GM12875 (cell line): ENCODE results near the gene KCNJ10.
A peak's percentile ranks its signal among the peaks of the same experiment; 100 is the strongest.
"Not testable (repeated sequence)": the region's sequence is repeated elsewhere in the genome, so short reads cannot be mapped to it uniquely, and the experiment has no call there.

Experiments
- H3K4me3 ChIP-seq: one replicate; pipeline ENCODE4 v1.5.1; 2011; ENCODE audit warnings: low read depth, low read length, control low read depth
- CTCF ChIP-seq: IDR thresholded peaks from 2 replicates; pipeline ENCODE4 v1.5.1; 2011; ENCODE audit warnings: low read depth, mild to moderate bottlenecking, control low read depth, inconsistent platforms, low read length, moderate library complexity, borderline replicate concordance; ENCODE audit not compliant: insufficient read depth

The KCNJ10 gene

DNA sequence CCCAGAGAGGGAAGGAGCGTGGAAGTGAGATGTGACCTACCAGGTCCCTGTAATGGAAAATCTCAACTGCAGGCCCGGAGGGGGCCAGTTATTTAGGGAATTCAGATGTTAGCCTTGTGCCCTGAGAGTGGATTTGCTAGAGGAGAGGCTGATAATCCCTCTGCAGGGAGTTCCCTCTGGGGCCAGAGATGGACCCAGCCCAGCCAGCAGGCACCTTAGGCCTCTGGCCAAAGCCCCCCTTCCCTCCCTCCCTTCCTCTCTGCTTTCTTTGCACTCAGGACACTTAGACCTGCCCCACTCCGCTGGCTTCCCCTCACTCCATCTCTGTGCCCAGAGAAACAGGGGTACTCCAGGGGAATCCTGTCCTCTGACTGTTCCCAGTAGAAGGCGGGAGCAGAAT is 44.1 kb upstream of the KCNJ10 start:
- H3K4me3 ChIP-seq = no peak overlapping the region
- TF ChIP-seq CTCF = no peak

GRCh38 chr1:160113407-160113806 is 43.4 kb upstream of the KCNJ10 start:
- H3K4me3 ChIP-seq = no peak overlapping the region
- no peak for TF ChIP-seq CTCF

DNA sequence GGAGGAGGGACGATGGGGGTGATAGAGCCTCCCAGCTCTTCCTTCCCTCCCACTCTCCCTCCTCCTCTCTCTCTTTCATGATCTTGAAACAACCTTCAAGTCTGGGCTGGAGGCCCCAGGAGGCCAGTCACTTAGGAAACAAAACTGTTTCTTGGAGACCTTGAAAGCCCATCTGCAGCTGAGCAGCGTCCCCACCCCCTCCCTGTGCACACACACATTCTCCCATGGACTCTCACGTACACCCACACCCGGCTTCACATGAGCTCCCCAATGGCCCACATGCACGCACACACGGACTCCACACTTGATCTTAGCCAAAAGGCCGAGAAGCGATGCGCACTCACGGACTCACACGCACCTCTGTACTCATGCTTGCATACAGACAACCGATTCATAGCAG is 42.4 kb upstream of the KCNJ10 start:
- TF ChIP-seq CTCF = no peak

DNA sequence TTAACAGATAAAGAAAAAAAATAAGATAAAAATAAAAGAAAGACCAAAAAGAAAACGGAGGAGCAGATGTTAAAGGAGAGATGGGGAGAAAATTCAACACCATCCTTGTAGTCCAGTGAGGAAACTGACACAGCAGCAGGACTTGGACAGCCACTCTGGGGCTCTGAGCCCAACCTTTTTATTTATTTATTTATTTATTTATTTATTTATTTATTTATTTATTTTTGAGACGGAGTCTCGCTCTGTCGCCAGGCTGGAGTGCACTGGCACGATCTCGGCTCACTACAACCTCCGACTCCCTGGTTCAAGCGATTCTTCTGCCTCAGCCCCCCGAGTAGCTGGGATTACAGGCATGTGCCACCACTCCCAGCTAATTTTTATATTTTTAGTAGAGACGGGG is 41.5 kb upstream of the KCNJ10 start:
- H3K4me3 ChIP-seq = not testable (repeated sequence)

More for the DNA sequence above, 42.4 kb upstream of the KCNJ10 start:
- H3K4me3 ChIP-seq = no peak overlapping the region

GRCh38 chr1:160109686-160110085 is 39.7 kb upstream of the KCNJ10 start:
- no peak for TF ChIP-seq CTCF
- H3K4me3 ChIP-seq = no peak overlapping the region

GRCh38 chr1:160108888-160109662 is 39.1 kb upstream of the KCNJ10 start:
- peak; percentile 51; the same call in 1 of the 2 replicates for TF ChIP-seq CTCF
- no peak overlapping the region for H3K4me3 ChIP-seq

- TF ChIP-seq CTCF = no peak
Measured at GRCh38 chr1:160107512-160107911, 37.6 kb upstream of the KCNJ10 start.

DNA sequence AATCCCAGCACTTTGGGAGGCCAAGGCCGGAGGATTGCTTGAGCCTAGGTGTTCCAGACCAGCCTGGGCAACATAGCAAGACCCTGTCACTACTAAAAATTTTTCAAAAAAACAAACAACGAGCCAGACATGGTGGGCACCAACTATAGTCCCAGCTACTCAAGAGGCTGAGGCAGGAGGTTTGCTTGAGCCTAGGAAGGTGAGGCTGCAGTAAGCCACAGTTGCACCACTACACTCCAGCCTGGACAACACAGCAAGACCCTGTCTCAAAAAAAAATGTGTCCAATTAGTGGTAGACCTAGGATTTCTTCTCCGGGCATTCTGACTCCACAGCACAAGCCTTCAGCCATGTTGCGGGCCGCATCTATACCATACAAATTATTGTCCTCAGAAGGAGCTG is 35.2 kb upstream of the KCNJ10 start:
- no peak for TF ChIP-seq CTCF
- no peak overlapping the region for H3K4me3 ChIP-seq

More at GRCh38 chr1:160107512-160107911, 37.6 kb upstream of the KCNJ10 start:
- H3K4me3 ChIP-seq = no peak overlapping the region
